Activated T-cell treated with anti-CD3 and anti-CD28 coated beads, Interleukin-2, amount 50 U/mL, for 1 hour (primary cell): ENCODE measurements around the gene OSBPL10.

Experiments used
- DNase-seq: peaks from one replicate; pipeline ENCODE4 v3.0.0-alpha.2; 2020

Gene OSBPL10

DNA sequence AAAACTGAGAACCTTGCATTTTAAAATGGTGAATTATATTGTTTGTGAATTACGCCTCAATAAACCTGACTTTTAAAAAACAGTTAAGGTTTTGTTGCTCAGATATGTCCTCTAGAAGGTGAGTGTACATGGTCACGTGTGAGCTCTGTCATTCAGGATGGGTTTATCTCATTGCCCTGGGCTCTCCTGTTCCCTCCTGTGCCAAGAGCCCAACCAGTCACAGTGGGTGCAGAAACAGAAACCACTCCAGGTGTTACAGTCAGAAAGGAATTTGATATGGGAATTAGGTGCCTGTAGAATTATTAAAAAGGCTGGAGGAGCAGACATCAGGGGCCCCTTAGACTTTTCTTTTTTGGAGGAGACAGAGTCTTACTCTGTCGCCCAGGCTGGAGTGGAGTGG is 252.0 kb downstream of the OSBPL10 start:
- DNase-seq = no peak

DNA sequence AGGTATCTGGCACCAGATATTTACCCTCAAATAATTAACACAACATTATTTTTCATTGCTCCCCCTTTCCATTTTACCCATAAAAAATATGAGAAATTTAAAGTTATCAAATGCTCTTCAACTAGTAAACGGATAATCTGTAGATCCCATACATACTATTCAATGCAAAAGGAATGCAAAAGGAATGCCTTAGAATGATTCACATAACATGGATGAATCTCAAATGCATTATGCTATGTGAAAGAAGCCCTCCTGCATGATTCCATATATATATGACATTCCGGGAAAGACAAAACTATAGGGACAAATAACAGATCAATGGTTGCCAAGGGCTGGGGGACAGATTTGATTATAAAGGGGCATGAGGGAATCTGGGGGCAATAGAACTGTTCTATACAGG is 252.7 kb downstream of the OSBPL10 start:
- DNase-seq = no peak

DNA sequence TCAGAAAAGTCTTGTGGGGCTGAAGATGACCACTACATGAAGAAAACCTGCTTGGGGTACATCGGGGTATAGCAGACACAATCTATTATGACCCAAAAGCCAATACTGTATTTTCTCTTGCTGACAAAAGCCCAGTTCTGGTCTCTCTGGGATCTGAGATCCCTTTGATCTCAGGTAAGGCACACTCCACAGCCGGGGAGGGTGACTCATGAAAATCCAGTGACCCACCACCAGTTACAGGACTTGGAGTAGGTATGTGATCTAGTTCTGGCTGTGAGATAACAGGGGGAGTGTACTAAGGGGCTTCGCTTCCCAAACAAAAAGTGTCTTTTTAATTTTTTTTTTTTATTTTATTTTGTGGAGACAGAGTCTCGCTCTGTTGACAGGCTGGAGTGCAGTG is 255.1 kb downstream of the OSBPL10 start:
- DNase-seq = no peak

DNA sequence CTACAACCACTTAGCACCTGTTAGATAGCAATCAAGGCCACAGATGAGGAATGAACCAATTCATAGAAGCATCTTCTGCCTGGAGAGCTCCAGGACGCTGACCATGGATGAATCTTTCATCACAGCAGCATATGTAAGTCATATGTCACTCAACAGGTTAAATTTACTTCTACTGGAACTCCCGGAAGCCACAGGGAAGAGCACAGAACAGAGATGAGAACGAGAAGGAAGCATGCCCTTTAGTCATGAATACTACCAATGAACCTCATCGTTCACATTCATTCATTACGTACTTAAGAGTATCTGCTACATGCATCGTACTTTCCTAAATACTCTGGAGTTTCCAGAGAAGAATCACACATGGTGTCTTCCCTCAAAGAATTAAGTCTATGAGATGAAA is 255.5 kb downstream of the OSBPL10 start:
- no peak for DNase-seq

DNA sequence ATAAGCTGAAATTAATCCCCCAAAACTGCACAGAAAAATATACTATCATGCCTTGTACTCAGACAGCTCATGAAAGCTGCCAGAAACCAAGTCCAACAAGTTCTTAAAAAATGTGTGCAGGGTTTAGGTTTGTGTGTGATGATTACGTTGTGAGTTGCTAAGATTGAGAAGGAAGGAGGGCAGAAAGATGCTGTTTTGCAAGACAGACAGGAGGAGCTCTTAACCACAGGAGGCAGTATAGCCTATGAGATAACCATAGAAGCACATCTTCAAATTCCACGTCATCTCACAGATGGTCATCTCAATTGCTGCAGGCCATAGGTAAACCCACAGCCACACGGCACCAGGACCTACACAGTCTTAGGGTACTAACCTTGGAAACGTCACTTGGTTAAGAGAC is 256.4 kb downstream of the OSBPL10 start:
- no peak for DNase-seq

DNA sequence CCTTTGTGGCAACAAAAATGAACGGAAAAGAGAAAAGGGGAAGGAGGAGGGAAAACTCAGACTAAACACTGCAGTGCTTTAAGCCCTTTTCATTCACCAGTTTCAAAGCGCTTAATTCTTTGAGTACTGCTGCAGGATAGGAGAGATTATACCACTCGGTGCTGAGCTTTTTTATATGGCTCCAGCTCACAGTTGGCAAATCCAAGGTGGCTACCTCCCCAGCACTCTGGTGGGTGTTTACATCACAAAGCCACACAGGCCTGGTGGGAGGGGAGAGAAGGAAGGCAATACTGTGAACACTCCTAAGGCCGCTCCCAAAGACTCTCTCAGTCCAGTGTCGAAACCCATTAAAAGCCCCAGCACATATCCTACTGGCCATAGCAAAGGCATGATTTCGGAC is 256.9 kb downstream of the OSBPL10 start:
- DNase-seq = no peak

DNA sequence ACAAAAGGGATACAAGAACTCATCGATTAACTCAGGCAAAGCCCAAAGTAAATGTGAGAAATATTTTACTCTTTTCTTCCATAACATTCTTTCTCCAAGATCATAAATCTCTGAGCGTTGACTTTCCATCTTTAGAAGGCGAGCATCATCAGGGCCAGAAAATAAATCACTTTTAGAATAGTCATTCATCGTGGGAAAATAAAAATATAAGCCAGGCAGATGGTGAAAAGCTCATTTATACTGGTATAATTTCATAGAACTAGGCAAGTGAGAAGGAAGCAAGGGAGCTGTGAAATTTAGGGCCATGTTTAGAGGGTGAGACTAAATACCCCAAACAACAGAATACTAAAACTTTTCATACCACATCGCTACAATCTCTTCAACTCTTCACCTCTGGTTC is 257.4 kb downstream of the OSBPL10 start:
- no peak for DNase-seq

DNA sequence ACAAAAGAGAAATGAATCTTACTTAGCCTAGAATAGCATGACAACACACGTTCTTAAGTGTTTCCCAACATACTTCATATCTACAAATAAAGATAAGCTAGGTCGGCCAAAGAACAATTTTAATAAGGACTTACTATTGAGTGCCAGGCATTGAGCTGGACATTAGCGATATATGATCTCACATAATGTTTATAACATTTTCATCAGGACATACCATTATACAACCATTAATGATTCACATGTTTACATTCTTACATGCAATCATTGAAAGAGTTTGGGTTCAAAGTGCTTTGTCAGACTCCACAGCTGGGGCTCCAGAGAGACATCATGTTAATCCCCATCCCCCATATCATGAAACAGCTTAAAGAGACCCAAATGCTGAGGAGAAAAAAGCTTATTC is 259.4 kb downstream of the OSBPL10 start:
- no peak for DNase-seq

DNA sequence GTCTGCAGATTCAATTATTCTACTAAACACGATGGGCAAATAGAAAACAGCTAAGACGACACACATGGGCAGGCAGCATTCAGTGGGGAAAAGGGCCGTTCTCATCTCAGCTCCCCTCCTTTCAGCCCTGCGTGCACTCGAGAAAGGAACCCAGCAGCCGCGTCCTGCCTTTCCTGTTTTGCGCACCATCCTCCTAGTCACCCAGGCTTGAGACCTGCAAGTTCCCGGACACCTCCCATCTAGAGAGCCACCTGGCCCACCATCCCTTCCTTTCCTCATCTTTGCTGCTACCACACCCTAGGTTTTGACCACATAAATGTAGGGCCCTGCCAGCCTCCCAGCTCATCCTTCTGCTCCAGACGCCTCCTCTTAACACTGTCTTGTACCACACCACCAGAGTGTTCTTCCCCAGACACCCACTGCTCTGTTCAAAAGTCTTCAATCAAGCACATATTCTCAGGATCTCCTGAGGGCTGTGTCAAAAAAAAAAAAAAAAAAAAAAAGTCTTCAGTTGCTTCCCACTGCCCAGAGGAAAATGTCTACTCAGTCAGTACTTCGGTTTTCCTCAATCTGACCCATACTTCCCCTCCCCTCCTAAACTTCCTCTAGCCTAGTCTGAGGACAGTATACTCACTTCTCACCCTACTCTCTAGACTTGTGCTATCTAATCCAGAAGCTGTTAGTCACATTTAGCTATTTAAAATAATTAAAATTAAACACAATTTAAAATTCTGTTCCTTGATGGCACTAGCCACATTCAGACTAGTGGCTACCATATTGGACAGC is 266.4 kb downstream of the OSBPL10 start:
- no peak for DNase-seq

DNA sequence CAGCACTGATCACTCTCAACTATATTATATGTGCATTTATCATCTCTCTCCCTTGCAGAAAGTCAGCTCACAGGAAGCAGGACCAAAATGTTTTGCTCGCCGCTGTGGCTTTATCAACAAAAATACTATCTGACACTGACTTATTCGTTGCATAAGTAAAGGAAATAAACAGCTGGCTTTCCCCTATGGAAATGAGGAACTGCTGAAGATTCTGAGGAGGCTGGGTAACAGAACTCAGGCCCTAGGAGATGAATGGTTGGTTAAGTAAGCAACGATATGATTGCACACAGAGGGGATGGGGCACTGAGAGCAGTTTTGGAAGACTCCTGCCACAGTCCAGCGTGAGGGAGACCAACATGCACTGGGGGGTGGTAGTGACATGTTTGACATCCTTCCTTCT is 267.2 kb downstream of the OSBPL10 start:
- DNase-seq = no peak

DNA sequence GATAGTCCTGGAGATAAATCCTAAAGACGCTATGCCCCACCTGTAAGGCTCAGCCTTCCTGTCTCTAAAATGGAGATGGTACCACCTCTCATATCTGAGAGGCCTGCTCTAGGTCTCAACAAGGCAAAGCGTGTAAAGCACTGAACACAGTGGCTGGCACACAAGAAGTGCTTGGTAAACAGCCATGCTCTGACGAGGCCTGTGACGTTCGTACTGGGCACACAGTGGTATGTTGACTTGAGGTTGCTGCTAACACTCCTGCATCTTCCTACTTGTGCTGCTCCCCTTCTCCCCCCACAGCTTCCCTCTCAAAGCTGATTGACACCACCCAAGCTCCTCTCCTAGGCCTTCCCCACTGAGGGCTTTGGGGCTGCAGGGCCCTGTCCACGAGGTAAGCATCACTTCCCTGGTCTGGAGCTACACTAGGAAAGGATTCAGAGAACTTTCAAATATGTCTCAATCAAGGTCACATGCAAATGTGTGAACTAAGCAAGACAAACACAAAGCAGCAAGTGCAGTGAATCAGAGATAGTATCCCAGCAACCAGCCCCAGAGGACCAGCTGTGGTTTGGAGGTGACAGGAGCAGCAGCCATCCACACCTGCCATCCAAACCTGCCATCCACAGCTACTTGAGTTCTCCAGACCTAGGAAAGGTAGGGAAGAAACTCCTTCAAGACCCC is 270.8 kb downstream of the OSBPL10 start:
- DNase-seq = no peak

DNA sequence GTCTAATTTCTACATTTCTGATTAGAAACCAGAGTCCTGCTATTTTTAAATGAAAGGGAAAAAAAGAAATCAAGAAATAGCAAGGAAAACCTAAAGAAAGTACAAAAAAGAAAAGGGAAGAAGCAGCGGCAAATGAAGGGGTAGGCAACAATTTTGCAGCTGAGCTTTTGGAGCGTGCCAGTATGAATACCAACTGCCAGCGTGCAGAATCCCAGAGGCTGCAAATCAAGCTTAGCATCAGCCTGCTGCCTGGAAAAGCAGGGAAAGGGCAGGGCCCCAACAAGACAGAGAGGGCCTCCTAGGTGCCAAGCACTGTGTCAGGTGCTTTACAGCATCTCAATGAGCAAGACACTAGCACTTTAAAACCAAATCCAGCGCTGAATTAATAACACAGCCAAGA is 271.5 kb downstream of the OSBPL10 start:
- DNase-seq = no peak

DNA sequence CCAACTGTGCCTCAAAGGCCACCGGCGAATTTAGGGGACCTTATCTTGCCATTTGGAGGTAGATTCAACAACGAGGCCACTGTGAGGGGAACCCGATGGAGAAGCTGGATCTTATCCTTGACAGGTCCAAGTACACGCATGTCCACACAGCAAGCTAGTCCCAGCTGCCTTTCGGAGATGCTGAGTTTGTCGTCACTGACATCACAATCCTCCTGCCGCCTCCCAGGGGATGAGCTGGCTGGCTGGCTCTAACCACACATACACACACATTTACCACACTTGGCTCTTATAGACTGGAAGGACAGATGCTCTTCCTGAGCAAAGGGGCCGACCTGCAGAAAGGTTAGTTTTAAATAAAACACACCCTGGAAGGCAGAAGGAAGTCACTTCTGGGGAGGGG is 272.1 kb downstream of the OSBPL10 start:
- no peak for DNase-seq

DNA sequence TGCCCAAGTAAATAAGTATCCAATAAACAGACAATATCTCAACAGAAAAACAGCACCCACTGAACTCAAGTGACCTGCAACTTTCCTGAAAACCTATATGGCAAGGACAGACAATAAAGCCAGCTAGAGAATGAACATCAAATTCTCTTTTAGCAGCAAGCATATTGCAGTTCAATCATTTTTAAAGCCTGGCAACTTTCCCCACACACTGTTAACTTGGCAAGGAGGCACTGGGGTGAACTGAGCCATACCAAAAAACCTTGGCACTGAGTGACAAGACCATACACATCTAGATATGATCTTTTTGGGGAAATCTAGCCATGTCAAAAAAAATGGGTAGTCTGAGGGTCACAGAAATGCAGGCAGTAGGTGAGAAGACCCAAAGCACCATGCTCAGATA is 273.8 kb downstream of the OSBPL10 start:
- no peak for DNase-seq

DNA sequence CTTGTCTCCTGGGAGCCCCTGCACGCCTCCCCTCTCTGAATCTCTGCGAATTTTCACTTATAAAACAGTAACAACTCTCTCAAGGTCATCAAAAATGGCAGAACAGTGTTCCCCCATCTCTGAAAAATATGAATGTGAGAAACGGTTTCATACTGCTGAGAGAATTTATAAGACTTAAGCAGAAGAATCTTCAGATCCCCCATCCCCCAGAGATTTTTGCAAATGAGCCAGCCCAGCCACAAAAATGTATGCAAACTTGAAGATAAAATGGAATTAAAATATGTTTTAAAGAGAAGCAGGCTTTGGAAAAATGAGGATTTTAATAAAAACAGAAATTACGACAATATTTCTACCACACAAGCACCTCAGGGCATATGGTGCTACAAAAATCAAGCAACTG is 275.3 kb downstream of the OSBPL10 start:
- DNase-seq = no peak

DNA sequence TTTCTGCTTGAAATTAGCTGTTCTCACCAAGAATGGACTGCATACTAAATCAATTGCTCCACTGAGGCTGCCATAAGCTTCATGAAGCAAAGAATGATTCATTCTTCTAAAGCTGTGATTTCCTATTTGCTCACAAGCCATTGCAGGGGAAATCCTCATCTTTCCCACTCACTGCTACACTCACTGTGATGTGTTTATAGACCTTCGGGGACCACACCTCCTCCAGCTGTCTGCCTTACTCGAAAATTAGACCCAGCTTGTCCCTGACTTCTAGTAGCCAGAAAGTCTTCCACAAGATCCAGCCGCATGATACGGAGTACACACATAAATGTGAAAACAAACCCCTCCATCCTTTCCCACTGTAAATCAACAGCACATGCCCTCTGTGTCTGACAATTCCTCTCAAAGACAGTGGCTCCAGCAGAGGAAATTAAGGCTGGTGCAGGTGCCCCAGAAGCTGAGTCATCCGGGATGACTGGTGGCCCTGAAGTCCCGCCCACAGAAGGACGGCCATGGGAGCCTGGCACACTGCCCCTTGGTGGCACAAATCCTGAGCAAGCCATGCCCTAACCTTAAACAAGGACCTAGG is 276.4 kb downstream of the OSBPL10 start:
- no peak for DNase-seq

DNA sequence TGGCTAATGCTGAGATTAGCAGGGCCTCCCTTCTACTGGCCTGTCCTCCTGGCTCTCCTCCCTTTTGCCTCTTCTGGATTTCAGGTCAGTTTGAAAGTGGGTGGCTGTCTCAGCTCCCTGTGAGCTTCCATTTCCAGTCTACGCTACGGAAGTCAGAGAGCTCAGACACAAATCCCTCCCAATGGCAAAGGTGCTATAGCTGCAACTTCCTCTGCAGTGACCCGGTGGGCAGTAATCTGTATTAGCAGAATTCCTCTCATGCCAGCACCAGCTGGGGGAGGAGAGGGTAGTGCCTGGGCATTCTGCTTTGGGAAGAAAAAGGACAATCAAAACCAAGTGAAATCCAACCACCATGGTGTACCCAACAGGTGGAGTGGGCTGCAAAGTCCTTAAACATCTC is 276.9 kb downstream of the OSBPL10 start:
- no peak for DNase-seq

DNA sequence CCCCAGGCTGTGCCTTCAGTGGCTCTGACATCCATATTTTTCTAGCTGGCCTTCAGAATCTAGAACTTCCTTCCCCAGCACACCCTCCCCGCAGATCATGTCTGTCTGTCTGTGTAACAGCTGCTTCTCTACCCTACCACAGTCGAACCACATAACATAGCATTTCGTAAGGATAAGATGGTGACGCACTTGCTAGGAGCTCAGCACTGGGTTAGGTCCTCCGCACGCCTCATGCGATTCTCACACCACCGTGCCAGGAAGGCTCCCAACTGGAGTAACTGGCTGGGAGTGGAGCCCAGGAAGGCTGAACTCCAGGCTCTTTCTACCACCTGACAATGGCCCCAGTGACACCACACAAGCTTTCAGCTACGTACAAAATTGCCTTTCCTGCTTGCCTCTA is 279.8 kb downstream of the OSBPL10 start:
- no peak for DNase-seq

DNA sequence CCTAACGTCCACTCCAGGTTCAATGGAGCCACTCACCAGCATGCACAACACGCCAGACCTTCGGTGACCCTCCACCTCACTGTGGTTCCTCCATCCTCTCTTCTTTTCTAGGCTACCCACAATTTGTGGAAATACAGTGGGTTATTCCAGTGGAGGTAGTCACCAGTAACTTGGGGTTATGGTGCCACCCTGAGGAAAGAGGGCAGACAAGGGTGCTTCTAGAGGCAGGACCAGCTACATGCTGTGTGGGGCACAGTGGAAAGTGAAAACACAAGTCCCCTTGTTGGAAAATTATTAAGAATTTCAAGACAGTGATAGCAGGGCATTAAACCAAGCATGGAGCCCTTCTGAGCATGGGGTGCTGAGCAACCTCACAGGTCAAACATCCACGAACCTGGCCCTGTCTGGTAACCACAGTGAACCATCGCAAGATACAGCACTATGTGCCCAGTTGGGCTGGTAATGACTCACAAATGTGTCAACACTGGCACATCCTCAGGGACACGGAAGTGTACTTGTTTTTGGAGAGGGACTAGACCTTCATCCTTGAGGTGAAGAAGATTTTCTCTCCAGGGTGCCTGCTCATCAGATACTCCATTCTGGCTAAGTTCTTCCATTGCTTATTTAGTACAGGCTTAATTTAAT is 281.6 kb downstream of the OSBPL10 start:
- no peak for DNase-seq

DNA sequence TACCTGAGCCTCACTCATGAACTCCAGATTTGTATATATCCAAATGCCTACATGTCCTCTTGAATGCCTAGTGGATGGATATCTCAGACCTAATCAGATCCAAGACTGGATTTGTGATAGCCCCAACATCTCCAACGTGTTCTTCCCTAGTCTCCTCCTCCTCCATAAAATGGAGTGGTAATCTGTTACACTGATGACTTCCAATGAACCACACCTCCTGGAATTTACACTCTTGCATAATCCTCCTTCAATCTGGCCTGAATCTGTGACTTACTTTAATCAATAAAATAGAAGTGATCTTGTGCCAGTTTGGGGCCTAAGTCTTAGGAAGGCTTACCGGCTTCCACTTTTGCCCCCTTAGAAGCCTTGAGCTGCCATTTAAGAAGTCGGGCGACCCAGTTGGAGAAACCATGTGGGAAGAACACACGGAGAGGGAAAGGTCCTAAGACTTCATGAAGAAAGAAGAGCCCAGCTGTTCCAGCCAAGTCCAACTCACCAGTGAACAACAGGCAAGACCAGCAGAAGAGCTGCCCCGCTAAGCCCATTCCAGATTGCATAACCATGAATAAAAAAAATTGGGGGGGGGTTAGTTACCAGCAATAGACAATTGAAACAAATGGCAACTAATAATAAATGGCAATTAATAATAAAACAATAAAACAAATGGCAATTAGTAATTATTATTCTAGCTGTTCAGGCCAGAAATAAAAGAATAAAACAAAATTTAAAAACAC is 284.1 kb downstream of the OSBPL10 start:
- no peak for DNase-seq

DNA sequence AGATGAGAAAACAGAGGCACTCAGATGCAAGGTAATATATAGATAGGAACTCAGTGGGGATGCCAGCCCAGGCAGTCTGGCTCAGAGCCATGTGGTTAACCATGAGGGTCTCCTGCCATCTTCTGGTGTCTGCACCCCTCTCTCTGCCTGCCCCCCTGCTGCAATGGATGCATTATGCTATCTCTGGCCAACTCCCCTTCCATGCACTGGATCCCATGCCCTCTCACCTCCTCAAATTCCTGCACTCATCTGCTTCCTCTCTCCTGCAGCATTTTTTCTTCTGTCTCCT is 285.1 kb downstream of the OSBPL10 start:
- DNase-seq = no peak

DNA sequence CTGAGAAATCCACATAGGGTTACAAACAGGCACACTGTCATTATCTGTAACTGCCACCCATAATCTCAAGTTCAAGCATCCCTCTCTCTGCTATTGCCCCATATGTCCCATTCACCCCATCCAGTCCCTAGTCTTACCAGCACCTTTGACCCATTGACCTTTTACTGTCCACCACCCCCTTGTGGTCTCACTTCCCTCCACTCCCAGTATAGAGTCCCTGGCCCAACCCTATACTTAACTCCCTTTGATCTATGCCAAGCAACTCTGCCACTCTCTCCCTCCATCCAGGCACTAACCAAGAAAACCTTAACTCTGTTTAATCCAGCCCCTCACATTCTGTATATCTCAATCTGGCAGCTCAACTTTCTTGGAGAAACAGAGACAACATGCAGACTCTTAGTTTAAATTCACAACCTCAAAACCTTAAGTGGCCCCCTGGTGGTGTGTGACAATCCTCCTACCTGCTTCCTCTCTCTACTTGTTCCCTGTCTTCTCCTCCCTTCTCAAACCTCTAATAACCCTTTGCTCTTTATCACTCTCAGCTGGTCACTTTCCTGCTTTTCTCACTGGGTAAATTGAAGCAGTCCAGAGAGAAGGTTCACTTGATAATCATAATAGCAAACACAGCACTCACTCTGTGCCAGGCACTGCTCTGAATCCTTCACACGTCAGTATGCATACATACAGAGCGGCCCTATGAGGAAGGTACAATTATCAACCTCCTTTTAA is 285.6 kb downstream of the OSBPL10 start:
- DNase-seq = peak; percentile 23

DNA sequence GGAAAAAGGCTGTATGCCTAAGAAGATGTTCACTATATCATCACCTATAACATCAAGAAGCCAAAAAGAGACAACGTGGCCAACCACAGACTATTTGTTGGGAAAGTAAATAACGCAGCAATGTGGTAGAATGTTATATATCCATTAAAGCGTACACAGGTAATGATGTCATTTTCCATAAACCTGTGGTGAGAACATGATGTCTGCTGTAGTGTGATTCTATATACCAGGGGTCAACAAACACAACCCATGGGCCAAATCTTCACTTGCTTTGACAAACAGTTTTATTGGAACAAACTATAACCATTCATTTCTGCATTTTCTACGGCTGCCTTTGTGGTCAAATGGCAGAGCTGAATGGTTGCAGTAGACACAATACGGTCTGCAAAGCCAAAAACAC is 287.7 kb downstream of the OSBPL10 start:
- DNase-seq = no peak
